Activated CD4-positive, CD25-positive, alpha-beta regulatory T cell treated with anti-CD3 and anti-CD28 coated beads, Interleukin-2, amount 50 U/mL, for 16 hours (primary cell): ENCODE results near the gene PLOD3.
A peak's percentile ranks its signal among the peaks of the same experiment; 100 is the strongest.
"Not testable (repeated sequence)": the region's sequence is repeated elsewhere in the genome, so short reads cannot be mapped to it uniquely, and the experiment has no call there.

Experiments used
- DNase-seq: peaks from one replicate; pipeline ENCODE4 v3.0.0-alpha.2; 2020; ENCODE audit warnings: low read depth, low spot score

PLOD3 gene, protein sequence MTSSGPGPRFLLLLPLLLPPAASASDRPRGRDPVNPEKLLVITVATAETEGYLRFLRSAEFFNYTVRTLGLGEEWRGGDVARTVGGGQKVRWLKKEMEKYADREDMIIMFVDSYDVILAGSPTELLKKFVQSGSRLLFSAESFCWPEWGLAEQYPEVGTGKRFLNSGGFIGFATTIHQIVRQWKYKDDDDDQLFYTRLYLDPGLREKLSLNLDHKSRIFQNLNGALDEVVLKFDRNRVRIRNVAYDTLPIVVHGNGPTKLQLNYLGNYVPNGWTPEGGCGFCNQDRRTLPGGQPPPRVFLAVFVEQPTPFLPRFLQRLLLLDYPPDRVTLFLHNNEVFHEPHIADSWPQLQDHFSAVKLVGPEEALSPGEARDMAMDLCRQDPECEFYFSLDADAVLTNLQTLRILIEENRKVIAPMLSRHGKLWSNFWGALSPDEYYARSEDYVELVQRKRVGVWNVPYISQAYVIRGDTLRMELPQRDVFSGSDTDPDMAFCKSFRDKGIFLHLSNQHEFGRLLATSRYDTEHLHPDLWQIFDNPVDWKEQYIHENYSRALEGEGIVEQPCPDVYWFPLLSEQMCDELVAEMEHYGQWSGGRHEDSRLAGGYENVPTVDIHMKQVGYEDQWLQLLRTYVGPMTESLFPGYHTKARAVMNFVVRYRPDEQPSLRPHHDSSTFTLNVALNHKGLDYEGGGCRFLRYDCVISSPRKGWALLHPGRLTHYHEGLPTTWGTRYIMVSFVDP

DNA sequence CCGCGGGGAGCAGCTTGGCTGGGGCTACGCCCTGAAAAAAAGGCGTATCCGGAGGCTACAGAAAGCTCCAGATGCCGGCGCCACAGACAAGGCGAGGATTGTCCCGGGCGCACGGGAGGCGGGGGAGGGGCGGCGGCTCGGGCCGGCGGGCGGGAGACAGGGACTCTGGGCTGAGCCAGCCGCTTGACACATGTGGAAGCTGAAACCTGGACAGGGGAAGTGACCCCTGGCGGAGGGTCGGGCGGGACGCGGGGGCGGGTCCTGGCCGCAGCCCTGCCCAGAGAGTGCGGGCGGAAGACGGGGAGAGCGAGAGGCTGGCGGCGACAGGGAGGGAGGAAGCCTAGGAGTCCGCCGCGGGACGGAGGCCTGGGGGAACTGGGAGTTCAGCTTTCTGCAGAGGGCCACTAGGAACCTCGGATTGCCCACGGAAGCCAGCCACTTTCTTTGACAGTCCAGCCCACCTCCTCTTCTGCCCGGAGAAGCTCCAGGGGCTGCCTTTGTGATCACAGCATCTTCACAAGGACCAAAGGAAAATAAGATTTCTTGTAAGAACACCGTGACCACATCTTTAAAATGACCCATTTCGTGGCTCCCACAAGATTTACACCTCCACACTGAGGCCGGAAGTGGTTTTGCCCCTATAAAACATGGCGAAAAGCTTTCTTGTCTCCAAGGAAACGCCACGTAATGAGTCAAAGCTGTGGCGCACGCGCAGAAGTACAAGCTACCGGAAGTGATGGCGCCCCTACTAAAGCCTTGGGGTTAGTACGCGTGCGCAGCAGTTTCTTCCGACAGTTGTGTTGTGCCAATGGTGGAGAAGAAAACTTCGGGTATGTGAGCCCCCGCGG is at the start of gene PLOD3, which contains the start of gene ZNHIT1:
Gene PLOD3, minus strand, starts transcription at position 194 of the 848 bp plus-strand sequence. CDS start 307 bp downstream, outside the sequence.
Gene ZNHIT1, plus strand, starts transcription at position 778 of the 848 bp plus-strand sequence. Its CDS starts 31 bp downstream, at position 809.
- DNase-seq: peak; percentile 96

DNA sequence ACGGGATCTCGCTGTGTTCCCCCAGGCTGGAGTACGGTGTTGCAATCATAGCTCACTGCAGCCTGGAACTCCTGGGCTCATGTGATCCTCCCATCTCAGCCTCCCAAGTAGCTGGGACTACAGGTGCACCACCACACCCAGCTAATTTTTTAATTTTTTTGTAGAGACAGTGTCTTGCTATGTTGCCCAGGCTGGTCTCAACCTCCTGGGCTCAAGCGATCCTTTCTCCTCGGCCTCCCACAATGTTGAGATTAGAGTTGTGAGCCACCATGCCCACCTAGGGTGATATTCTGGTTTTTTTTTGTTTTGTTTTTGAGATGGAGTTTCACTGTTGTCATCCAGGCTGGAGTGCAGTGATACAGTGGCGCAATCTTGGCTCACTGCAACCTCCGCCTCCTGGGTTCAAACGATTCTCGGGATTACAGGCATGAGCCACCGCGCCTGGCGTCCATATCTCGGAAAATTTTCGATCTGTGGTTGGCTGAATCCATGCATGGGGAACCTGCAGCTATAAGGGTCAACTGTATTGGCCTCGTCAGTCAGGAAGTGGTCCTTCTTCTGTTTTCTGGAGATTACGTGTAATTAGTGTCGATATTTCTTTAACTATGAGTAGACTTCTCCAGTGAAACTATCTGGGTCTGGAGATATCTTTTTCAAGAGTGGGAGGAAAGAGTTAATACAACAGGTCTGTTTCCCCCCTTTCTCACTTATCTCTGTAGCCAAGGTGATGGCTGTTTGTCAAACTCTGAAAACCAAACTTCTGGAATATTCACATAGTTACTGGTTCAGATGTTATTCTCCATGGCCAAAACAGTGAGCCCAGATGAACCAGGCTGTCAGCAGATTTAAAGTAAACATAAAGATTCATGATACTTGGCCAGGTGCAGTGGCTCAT is 48.5 kb upstream of the PLOD3 start:
- DNase-seq: no peak

DNA sequence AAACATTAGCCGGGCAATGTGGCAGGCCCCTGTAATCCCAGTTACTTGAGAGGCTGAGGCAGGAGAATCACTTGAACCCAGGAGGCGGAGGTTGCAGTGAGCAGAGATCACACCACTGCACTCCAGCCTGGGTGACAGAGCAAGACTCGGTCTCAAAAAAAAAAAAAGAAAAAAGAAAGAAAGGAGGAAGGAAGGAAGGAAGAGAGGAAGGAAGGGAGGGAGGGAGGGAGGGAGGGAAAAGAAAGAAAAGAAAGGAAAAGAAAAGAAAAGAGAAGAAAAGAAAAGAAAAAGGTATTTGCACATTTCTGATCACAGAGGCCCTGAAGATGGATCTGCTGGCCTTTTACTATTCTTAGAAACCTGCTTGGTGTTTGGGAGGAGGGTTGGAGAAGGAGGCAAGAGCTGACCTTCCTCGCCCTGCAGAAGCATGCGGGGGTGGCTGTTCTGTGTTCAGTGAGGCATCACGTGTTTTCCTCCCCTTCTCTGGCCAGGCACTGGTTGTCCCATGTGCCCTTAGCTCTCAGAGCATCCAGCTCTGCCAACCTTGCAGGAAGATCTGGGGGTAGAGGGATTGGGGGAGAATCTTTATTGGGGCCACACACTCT is 46.8 kb upstream of the PLOD3 start:
- DNase-seq: not testable (repeated sequence)

DNA sequence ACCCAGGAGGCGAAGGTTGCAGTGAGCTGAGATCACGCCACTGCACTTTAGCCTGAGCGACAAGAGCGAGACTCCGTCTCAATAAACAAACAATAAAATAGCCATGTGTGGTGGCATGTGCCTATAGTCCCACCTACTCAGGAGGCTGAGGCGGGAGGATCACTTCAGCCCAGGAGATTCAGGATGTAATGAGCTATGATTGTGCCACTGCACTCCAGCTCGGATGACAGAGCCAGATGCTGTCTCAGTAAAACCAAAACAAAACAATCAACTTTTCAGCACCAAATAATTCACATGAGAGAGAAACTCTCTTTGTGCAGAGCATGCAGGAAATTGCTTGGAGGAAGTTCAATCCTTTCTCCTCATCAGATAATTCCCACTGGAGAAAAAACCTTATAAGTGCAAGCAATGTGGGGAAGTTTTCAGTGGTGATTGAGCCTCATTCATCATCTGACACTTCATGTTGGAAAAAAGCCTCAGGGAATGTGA is 40.9 kb upstream of the PLOD3 start:
- no peak for DNase-seq

DNA sequence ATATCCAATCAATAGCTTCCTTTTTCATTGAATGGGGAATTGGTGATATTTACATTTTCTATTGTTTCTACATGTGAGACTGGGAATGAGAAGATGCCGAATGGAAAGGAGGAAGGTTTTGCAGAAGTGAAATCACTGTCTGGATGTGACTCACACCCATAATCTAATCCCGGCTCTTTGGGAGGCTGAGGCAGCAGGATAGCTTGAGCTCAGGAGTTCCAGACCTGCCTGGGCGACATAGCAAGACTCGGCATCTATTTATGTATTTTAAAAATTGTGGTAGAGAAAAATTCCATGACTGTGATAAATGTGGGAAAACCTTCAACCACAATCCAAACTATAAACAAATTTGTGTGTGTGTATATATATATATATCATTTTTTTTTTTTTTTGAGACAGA is 38.4 kb upstream of the PLOD3 start:
- DNase-seq: no peak

DNA sequence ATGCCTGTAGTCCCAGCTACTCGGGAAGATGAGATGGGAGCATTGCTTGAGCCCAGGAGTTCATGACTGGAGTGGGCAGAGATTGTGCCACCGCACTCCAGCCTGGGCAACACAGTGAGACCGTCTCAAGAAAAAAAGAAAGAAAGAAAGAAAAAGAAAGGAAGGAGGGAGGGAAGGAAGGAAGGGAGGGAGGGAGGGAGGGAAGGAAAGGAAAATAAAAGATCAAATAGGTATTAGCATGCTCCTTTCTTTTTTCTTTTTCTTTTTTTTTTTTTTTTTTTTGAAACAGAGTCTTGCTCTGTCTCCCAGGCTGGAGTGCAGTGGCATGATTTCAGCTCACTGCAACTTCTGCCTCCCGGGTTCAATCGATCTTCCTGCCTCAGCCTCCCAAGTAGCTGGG is 35.8 kb upstream of the PLOD3 start:
- not testable (repeated sequence) for DNase-seq

DNA sequence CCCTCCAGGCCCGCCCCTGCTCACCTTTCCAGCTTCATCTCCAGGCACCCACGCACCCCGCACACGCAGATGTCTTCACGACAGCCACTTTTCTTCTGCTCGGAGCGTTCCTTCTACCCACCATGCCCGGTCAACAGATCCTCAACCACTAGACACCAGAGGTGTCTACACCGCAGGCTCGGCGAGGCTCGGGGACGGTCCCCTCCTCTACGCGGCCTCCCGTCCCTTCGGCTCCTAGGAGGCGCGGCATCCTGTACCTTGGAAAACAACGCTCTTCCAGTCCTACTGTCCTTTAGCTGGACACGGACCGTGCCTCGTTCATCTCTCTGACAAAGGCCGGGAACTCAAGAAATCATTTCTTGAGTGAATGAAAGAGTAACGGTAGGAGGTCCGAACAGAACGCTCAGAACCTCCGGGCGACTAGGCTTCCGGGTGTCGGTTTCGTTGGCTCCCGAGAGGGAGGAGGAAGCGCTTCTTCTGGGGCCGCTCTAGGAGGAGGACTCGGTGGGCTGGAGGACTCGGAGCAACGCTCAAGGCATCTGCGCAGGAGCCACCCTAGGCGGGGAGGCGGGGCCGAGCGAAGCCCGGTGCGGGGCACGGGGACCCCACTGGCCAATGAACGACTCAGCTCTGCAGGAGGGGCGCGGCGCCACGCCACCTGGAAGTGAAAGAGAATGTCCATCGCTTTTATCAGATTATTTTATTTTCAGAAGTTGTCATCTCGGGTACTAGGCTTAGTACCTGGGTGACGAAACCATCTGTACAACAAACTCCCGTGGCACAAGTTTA is 34.7 kb upstream of the PLOD3 start:
- DNase-seq: peak; percentile 97

DNA sequence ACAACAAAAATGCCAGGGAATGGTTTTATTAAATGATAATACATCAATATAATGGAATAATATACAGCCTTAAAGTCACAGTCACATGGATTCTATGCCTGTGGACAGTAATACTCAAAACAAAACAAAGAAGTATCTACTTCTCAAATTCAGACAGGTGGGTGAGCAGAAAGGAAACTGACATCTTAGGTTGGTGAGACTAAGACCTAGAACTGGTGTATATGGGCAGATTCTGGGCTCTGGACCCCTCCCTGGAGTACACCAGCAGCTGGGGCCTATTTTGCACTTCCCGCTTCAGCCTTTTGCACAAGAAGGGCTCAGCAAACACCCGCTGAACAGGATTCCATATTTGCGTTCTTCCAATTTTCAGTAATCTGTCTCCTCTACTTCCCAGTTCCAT is 32.9 kb upstream of the PLOD3 start:
- no peak for DNase-seq

DNA sequence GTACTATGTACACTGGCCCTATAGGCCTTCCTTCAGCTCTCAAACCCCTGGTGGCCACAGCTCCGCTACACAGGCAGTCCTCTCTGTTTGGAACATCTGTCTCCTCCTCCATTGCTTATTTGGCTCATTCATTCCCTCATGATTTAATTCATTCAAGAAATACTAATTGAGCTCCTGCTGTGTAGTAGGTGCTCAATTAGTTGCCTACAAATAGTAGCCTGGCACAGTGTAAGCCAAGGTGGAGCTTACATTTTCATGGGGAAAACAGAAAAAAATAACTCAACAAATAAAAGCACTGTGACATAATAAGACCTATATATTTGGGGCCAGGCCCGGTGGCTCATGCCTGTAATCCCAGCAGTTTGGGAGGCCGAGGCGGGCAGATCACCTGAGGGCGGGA is 30.9 kb upstream of the PLOD3 start:
- no peak for DNase-seq

DNA sequence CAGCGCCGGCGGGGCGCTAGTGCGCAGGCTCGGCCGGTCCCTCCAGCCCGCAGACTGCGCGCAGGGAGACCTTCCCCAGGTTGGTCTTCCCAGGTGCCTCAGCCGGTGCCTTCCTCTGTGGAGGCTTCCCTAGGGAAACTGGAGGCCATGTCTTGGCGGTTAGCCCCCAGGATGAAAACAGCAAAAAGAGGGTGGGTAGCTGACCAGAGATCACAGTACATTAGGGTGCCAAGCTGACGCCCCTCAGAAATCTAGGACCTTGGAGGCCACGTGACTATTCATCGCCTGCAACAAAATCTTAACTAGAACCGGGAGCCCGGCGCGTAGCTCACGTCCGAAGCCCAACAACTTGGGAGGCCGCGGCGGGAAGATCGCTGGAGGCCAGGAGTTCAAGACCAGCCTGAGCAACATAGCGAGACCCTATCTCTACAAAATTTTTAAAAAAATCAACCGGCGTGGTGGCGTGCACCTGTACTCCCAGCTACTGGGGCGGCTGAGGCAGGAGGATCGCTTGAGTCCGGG is 27.8 kb upstream of the PLOD3 start:
- DNase-seq: no peak

DNA sequence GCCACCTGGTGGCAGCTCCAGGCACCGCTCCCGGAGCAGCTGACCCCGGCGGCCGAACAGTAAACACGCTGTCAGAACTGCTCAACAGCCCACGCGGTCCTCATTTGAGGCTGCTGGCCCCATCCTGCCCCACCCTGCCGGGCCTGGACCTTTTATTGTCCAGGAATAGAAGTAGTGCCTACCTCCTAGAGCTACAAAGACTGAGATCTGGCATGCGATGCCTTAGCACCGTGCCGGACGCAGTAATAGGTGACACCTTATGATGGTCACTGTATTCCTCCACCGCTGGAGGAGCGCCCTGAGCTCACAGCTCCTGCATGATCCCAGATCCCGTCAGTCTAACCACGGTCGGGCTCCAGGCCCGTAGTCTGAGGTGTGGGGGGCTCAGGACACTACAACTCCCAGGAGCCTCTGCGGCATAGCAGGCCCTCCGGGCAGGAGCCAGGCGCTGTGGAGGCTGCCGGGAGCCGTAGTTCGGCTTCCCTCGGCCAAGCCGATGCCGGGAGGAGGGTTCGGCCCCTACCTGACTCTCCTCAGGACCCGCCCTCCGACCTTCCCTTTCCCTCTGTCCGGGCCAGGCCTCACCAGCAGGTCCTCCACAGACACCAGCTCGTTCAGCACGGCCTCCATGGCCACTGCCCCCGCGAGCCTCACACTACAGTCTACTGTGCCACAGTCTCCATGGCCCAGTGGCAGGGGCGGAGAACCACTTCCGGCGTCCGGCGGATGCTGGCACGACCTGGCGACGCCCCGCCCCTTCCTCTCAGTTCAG is 27.2 kb upstream of the PLOD3 start, which contains the start of gene FIS1:
Gene FIS1, minus strand, starts transcription at position 707 of the 772 bp plus-strand sequence. Its CDS starts 77 bp downstream, at position 630.
- peak; percentile 84 for DNase-seq

DNA sequence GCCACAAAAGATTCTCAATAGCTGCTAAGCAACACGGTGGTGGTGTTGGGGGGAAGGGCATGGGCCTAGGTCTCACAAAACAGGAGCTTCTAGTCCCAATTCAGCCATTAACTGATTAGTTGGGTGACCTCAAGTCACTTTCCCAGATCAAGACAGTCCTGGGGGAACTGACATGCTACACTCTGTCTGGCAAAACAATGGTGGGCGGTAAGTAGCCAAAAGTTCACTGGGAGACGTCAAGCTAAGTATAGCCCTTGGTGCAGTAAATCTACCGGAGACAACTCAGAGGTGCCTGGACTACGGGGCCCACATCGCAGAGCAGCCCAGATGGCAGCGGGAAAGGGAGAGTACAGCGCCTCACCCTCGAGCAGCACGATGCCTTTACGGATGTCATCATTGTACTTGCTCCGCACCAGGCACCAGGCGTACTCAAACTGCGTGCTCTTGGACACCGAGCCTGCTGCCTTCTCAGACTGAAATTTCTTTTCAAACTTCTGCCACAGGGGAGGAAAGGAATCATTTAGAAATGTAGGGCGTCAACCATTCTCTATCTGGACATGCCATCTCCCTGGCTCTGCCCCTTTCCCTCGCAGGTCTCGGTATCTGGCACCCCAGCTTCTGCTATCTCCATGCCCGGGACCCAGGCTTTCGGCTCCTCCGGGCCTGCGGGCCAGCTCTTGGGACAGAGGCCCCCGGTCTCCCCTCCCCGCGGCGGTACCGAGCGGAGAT is 26.4 kb upstream of the PLOD3 start:
- DNase-seq: no peak

DNA sequence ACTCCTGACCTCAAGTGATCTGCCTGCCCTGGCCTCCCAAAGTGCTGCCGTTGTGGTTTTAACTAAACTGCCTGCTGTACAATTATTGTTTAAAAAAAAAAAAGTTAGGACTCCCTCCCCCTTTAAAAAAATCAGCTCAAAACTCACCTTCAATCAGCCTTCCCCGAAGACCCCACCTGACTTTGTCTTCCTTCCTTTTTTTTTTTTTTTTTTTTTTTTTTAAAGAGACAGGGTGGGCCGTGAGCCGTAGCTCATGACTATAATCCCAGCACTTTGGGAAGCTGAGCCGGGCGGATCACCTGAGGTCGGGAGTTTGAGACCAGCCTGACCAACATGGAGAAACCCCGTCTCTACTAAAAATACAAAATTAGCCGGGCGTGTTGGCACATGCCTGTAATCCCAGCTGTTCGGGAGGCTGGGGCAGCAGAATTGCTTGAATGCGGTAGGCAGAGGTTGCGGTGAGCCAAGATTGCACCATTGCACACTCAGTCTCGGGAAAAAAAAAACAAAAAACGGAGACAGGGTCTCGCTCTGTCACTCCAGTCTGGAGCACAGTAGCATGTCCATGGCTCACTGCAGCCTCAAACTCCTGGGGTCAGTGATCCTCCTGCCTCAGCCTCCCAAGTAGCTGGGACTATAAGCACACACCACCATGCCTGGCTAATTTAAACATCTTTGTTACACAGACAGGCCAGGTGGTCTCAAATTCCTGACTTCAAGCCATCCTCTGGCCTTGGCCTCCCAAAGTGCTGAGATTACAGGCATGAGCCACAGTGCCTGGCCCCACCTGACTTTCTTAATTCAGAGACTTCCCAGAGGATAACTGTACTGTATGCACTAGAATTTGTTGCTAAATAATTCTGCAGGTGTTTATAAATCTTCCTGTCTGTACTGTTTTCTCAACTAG is 24.3 kb upstream of the PLOD3 start:
- no peak for DNase-seq

DNA sequence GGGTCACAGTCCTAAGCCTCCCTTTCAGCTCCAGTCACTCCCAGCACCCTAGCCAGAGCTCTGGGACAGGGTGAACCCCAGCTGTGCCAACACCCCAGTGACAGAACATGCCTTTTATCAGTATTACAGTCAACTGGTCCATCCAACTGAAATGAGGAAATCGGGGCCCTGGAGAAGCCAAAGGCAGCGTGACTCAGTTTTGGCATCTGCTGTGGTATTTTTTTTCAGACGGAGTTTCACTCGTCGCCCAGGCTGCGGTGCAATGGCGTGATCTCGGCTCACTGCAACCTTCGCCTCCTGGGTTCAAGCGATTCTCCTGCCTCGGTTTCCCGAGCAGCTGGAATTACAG is 23.6 kb upstream of the PLOD3 start:
- no peak for DNase-seq

DNA sequence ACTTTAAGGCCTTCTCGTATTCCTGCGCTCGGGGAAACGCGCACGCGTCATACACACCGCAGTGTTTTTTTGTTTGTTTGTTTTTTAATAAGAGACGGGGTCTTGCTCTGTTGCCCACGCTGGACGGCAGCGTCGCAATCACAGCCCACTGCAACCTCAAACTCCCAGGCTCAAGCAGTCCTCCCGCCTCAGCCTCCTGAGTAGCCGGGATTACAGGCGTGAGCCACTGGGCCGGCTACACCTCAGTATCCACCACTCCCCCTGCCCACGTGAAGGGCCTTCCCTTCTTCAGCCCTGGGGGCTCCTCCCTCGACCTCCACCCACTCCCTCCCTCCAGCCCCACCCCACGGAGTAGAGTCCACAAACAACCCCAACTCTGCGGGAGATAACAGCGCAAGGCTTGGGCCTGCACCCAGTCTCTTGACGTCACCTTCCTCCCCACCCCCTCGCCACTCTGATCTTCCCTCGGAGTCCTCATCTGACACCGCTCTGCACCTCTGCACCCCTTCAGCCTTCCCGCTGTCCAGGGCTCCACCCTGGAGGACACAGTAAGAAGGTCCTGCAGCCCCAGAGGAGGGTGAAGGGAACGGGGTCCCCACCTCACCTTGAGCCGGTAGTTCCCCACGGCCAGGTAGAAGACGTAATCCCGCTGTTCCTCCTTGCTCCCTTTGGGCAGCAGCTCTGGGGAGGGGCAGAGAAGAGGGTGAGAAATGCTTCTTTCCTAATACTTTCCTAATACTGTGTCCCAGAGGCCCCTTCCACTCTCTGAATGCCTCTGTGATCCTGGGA is 23.0 kb upstream of the PLOD3 start:
- DNase-seq: no peak

DNA sequence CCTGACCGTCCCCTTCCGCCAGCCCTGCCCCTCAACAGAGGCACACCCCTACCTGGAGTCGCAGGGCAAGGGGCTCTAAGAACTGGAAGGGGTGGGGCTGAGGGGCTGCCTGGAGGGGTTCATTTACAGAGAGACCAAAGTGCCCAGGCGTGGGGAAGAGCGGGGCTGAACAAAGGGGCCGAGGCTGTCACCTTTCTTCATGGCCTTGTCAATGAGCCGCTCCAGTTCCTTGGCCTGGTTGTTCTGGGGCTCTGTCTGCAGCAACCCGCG is 22.5 kb upstream of the PLOD3 start:
- no peak for DNase-seq
